GM21529 (cell line): ENCODE results near the gene LARP6.

Experiments
- ATAC-seq: cut with Tn5 transposase; IDR thresholded peaks from one replicate; pipeline ENCODE4 v1.9.1; 2021; ENCODE audit not compliant: unreplicated experiment

The LARP6 gene

GRCh38 chr15:70796516-70797310 lies 57.2 kb downstream of the LARP6 start:
- no peak for ATAC-seq

- no peak for ATAC-seq
These were observed 58.7 kb downstream of the LARP6 start for GRCh38 chr15:70795311-70795665.

GRCh38 chr15:70794596-70795310 lies 59.2 kb downstream of the LARP6 start:
- no peak for ATAC-seq

GRCh38 chr15:70793694-70794093 lies 60.3 kb downstream of the LARP6 start:
- ATAC-seq, result no peak

- no peak for ATAC-seq
These were observed 61.8 kb downstream of the LARP6 start for GRCh38 chr15:70792171-70792573.

- no peak for ATAC-seq
These were observed 62.7 kb downstream of the LARP6 start for GRCh38 chr15:70791259-70791658.

GRCh38 chr15:70789213-70789612 lies 64.7 kb downstream of the LARP6 start:
- no peak for ATAC-seq

- no peak for ATAC-seq
These were observed 65.6 kb downstream of the LARP6 start for GRCh38 chr15:70788114-70789049.

- no peak for ATAC-seq
These were observed 67.0 kb downstream of the LARP6 start for GRCh38 chr15:70786996-70787395.

GRCh38 chr15:70783610-70784022 lies 70.3 kb downstream of the LARP6 start:
- no peak for ATAC-seq

- no peak for ATAC-seq
These were observed 70.9 kb downstream of the LARP6 start for GRCh38 chr15:70783041-70783440.

GRCh38 chr15:70781236-70781635 lies 72.7 kb downstream of the LARP6 start:
- no peak for ATAC-seq
